Naive thymus-derived CD8-positive, alpha-beta T cell (primary cell): ENCODE results near the gene CDCA5. TPM values are rescaled to one million over a fixed set of nuclear protein-coding genes. Genes with fewer than 3 reads are reported as not detected.

Experiments
- ATAC-seq, 2 donors: fragments of 150-1000 bp; cut with Tn5 transposase in 1 of 2; sonication (Bioruptor Pico), chemical (Tn5 transposase) in 1 of 2; 1 replicate in 1 of 2; 2 replicates in 1 of 2; pipeline ENCODE4 v1.10.0; 2021; ENCODE audit warnings: mild to moderate bottlenecking in 2 of 2, moderate library complexity in 2 of 2
- POLR2A ChIA-PET: fragments of 350-600 bp; sonication (Branson Sonifier 250); formaldehyde crosslinking; loops from one replicate; lab custom pipeline; 2021; ENCODE audit warnings: antibody characterized with exemption; lab: Charles Lee
- DNase-seq, 10 donors: peaks; one replicate each; pipeline versions ENCODE4 v3.0.0 to v3.0.0-alpha.2; 2020 to 2022
- H3K27ac Mint-ChIP-seq, 10 donors: one replicate each; pipeline ENCODE4 v1.8.0; 2020 to 2022; ENCODE audit warnings: mild to moderate bottlenecking in 10 of 10, mixed read lengths in 10 of 10, moderate library complexity in 4 of 10, inconsistent platforms in 1 of 10
- H3K27me3 Mint-ChIP-seq, 5 donors: one replicate each; pipeline ENCODE4 v1.8.0; 2021 to 2022; ENCODE audit warnings: mixed read lengths in 5 of 5
- H3K36me3 Mint-ChIP-seq, 3 donors: one replicate each; pipeline ENCODE4 v1.8.0; 2020 to 2022; ENCODE audit warnings: mixed read lengths in 3 of 3, mild to moderate bottlenecking in 2 of 3, inconsistent platforms in 1 of 3
- H3K4me1 Mint-ChIP-seq, 4 donors: one replicate each; pipeline ENCODE4 v1.8.0; 2021 to 2022; ENCODE audit warnings: mixed read lengths in 4 of 4
- H3K4me3 Mint-ChIP-seq, 10 donors: one replicate each; pipeline ENCODE4 v1.8.0; 2020 to 2022; ENCODE audit warnings: mild to moderate bottlenecking in 10 of 10, mixed read lengths in 10 of 10, moderate library complexity in 6 of 10, inconsistent platforms in 1 of 10
- H3K9me3 Mint-ChIP-seq, 9 donors: one replicate each; pipeline ENCODE4 v1.8.0; 2020 to 2022; ENCODE audit warnings: mixed read lengths in 9 of 9, mild to moderate bottlenecking in 3 of 9, inconsistent platforms in 1 of 9, moderate library complexity in 1 of 9
- polyA plus RNA-seq, 3 donors: library from polyadenylated mRNA; unstranded; fragments of 300-500 nt; fragmentation: Illumina TruSeq; gene quantifications; one replicate each; pipeline ENCODE4 v1.2.3, GENCODE V29; 2021
- total RNA-seq, 8 experiments: library from RNA in 2 of 8; stranded (reverse) in 2 of 8; gene quantifications; one replicate each; pipeline ENCODE4 v1.2.3 and lab custom pipeline; 2021 to 2026

Gene CDCA5
- total and polyA plus RNA-seq, 5 experiments from 2014 or later = 0.22 to 1.0 (median 0.60) TPM

- Mint-ChIP-seq H3K27me3 (no peaks in the 10 kb centered on the region), H3K4me1 (peaks cover 5 to 25% (median 13%) of the 10 kb centered on the region in 4 donors), H3K4me3 (peak within 1 kb of the TSS; percentile 77 to 96 (median 90)), H3K27ac (peak within 1 kb of the TSS; percentile 88 to 98 (median 96)), H3K36me3 (peaks cover 0 to 19% (median 0%) of the 10 kb centered on the region in 3 donors), H3K9me3 (no peaks in the 10 kb centered on the region)
- DNase-seq = peak; percentile 65 to 93 (median 87)
- POLR2A ChIA-PET = interaction anchor here (0.5 to 7.8 kb wide), 23 partner anchors 9 to 556 kb away, joined by 3 to 115 read pairs (median 4); partner anchors contain the start of genes ARL2, CDCA5, FAU and MRPL49
- ATAC-seq = peak; percentile 88 to 90
These were observed 12.3 kb upstream of the CDCA5 start, which contains the start of gene VPS51 for GRCh38 chr11:65095974-65096806. Gene VPS51, plus strand, starts transcription at chr11:65096214. Its CDS starts 37 bp downstream, at chr11:65096251.

GRCh38 chr11:65095427-65095826, 11.6 kb upstream of the CDCA5 start:
- H3K4me3 Mint-ChIP-seq = peak overlapping the region; percentile 77 to 96 (median 90)
- no peak for ATAC-seq
- POLR2A ChIA-PET = interaction anchor here (0.5 to 7.8 kb wide), 16 partner anchors 8 to 791 kb away, joined by 3 to 115 read pairs (median 5); partner anchors contain the start of genes ARL2, CDCA5, FAU and MRPL49
- H3K9me3 Mint-ChIP-seq = no peaks in the 10 kb centered on the region
- H3K36me3 Mint-ChIP-seq = peaks cover 0 to 14% (median 0%) of the 10 kb centered on the region in 3 donors
- H3K4me1 Mint-ChIP-seq = peaks cover 5 to 23% (median 12%) of the 10 kb centered on the region in 4 donors
- H3K27me3 Mint-ChIP-seq = no peaks in the 10 kb centered on the region
- peak overlapping the region; percentile 88 to 98 (median 96) for H3K27ac Mint-ChIP-seq
- no peak for DNase-seq

GRCh38 chr11:65090628-65091027, 6.8 kb upstream of the CDCA5 start:
- no peak for ATAC-seq
- POLR2A ChIA-PET = interaction anchor here (0.7 to 1.4 kb wide), 2 partner anchors 21 to 151 kb away, joined by 3 to 5 read pairs; partner anchors contain the start of gene TM7SF2

GRCh38 chr11:65089621-65090020, 5.8 kb upstream of the CDCA5 start:
- POLR2A ChIA-PET = interaction anchor here (0.7 to 1.4 kb wide), 2 partner anchors 22 to 31 kb away, joined by 3 read pairs; partner anchors contain the start of gene TM7SF2
- H3K9me3 Mint-ChIP-seq = no peaks in the 10 kb centered on the region
- ATAC-seq = no peak
- DNase-seq = no peak
- no peak overlapping the region for H3K4me3 Mint-ChIP-seq
- H3K4me1 Mint-ChIP-seq = peaks cover 9 to 13% (median 12%) of the 10 kb centered on the region in 4 donors
- H3K36me3 Mint-ChIP-seq = peaks cover 0 to 32% (median 2%) of the 10 kb centered on the region in 3 donors
- no peaks in the 10 kb centered on the region for H3K27me3 Mint-ChIP-seq
- H3K27ac Mint-ChIP-seq = peak overlapping the region in 2 of 10 donors; percentile 25 to 69

More at GRCh38 chr11:65090628-65091027, 6.8 kb upstream of the CDCA5 start:
- Mint-ChIP-seq H3K27me3 (no peaks in the 10 kb centered on the region), H3K4me1 (peaks cover 3 to 6% (median 5%) of the 10 kb centered on the region in 4 donors), H3K36me3 (peaks cover 0 to 30% (median 2%) of the 10 kb centered on the region in 3 donors), H3K9me3 (no peaks in the 10 kb centered on the region), H3K4me3 (no peak overlapping the region), H3K27ac (no peak overlapping the region)
- no peak for DNase-seq

GRCh38 chr11:65087827-65088226, 4.0 kb upstream of the CDCA5 start:
- ATAC-seq = no peak
- POLR2A ChIA-PET = interaction anchor here (0.6 to 3.2 kb wide), 3 partner anchors 8 to 1110 kb away, joined by 3 to 18 read pairs (median 4); partner anchors contain the start of genes TM7SF2 and VPS51
- DNase-seq = no peak
- peaks cover 17 to 30% (median 27%) of the 10 kb centered on the region in 4 donors for H3K4me1 Mint-ChIP-seq
- H3K36me3 Mint-ChIP-seq = peaks cover 0 to 32% (median 2%) of the 10 kb centered on the region in 3 donors
- no peak overlapping the region for H3K27ac Mint-ChIP-seq
- no peak overlapping the region for H3K4me3 Mint-ChIP-seq
- no peaks in the 10 kb centered on the region for H3K9me3 Mint-ChIP-seq
- H3K27me3 Mint-ChIP-seq = peaks cover 0 to 2% (median 0%) of the 10 kb centered on the region in 5 donors

- DNase-seq (no peak), ATAC-seq (no peak)
- Mint-ChIP-seq H3K9me3 (no peaks in the 10 kb centered on the region), H3K27me3 (peaks cover 0 to 2% (median 0%) of the 10 kb centered on the region in 5 donors), H3K4me3 (no peak overlapping the region), H3K4me1 (peaks cover 17 to 31% (median 27%) of the 10 kb centered on the region in 4 donors), H3K27ac (no peak overlapping the region), H3K36me3 (peaks cover 0 to 32% (median 2%) of the 10 kb centered on the region in 3 donors)
- POLR2A ChIA-PET = interaction anchor here (0.6 to 4.6 kb wide), 3 partner anchors 8 to 24 kb away, joined by 3 to 48 read pairs (median 18); partner anchors contain the start of genes TM7SF2 and VPS51
These were observed 3.4 kb upstream of the CDCA5 start for GRCh38 chr11:65087216-65087615.

GRCh38 chr11:65086809-65087208, 3.0 kb upstream of the CDCA5 start:
- H3K4me3 Mint-ChIP-seq = peak overlapping the region in 2 of 10 donors; percentile 44 to 55
- peak overlapping the region in 2 of 10 donors; percentile 20 to 49 for H3K27ac Mint-ChIP-seq

GRCh38 chr11:65085446-65085845, 1.6 kb upstream of the CDCA5 start:
- DNase-seq (no peak), ATAC-seq (no peak)
- peaks cover 0 to 32% (median 2%) of the 10 kb centered on the region in 3 donors for H3K36me3 Mint-ChIP-seq
- POLR2A ChIA-PET = interaction anchor here (1.4 to 4.6 kb wide), 5 partner anchors 10 to 71 kb away, joined by 3 to 48 read pairs (median 12); partner anchors contain the start of genes ARL2, TM7SF2, VPS51 and ZNHIT2
- no peaks in the 10 kb centered on the region for H3K9me3 Mint-ChIP-seq
- H3K27ac Mint-ChIP-seq = peak overlapping the region in 9 of 10 donors; percentile 25 to 99 (median 97)
- H3K4me3 Mint-ChIP-seq = peak overlapping the region; percentile 86 to 99 (median 92)
- H3K27me3 Mint-ChIP-seq = peaks cover 0 to 2% (median 0%) of the 10 kb centered on the region in 5 donors
- peaks cover 18 to 31% (median 27%) of the 10 kb centered on the region in 4 donors for H3K4me1 Mint-ChIP-seq

More at GRCh38 chr11:65086809-65087208, 3.0 kb upstream of the CDCA5 start:
- ATAC-seq (no peak), DNase-seq (no peak)
- Mint-ChIP-seq H3K4me1 (peaks cover 17 to 31% (median 27%) of the 10 kb centered on the region in 4 donors), H3K36me3 (peaks cover 0 to 32% (median 2%) of the 10 kb centered on the region in 3 donors), H3K9me3 (no peaks in the 10 kb centered on the region), H3K27me3 (peaks cover 0 to 2% (median 0%) of the 10 kb centered on the region in 5 donors)
- POLR2A ChIA-PET = interaction anchor here (3.2 to 4.6 kb wide), 2 partner anchors 9 to 25 kb away, joined by 18 to 48 read pairs; partner anchors contain the start of genes TM7SF2 and VPS51

GRCh38 chr11:65084598-65085375, 947 bp upstream of the CDCA5 start:
- peaks cover 18 to 31% (median 27%) of the 10 kb centered on the region in 4 donors for H3K4me1 Mint-ChIP-seq
- H3K4me3 Mint-ChIP-seq = peak overlapping the region; percentile 86 to 99 (median 92)
- peaks cover 0 to 32% (median 2%) of the 10 kb centered on the region in 3 donors for H3K36me3 Mint-ChIP-seq
- H3K27ac Mint-ChIP-seq = peak overlapping the region; percentile 91 to 99 (median 98)
- H3K27me3 Mint-ChIP-seq = peaks cover 0 to 2% (median 0%) of the 10 kb centered on the region in 5 donors
- ATAC-seq = no peak
- POLR2A ChIA-PET = interaction anchor here (1.4 to 4.6 kb wide), 6 partner anchors 11 to 70 kb away, joined by 3 to 48 read pairs (median 12); partner anchors contain the start of genes ARL2, FAU, MRPL49 and TM7SF2
- DNase-seq = no peak
- no peaks in the 10 kb centered on the region for H3K9me3 Mint-ChIP-seq

- H3K36me3 Mint-ChIP-seq = peaks cover 0 to 22% (median 0%) of the 10 kb centered on the region in 3 donors
- H3K4me1 Mint-ChIP-seq = peaks cover 16 to 36% (median 28%) of the 10 kb centered on the region in 4 donors
These were observed 556 bp downstream of the CDCA5 start for GRCh38 chr11:65083134-65083833.

More at GRCh38 chr11:65083134-65083833, 556 bp downstream of the CDCA5 start:
- H3K9me3 Mint-ChIP-seq = no peaks in the 10 kb centered on the region
- H3K4me3 Mint-ChIP-seq = peak overlapping the region; percentile 86 to 99 (median 92)
- POLR2A ChIA-PET = interaction anchor here (0.6 to 4.6 kb wide), 11 partner anchors 12 to 83 kb away, joined by 3 to 48 read pairs (median 3); partner anchors contain the start of genes FAU, MRPL49, SAC3D1 and SNX15
- H3K27ac Mint-ChIP-seq = peak overlapping the region; percentile 83 to 99 (median 97)
- no peak for DNase-seq
- ATAC-seq = no peak
- peaks cover 0 to 2% (median 0%) of the 10 kb centered on the region in 5 donors for H3K27me3 Mint-ChIP-seq
